HepG2 (cell line): ENCODE results near the gene DRG1.

ENCODE experiments used
- CREB1 ChIP-seq, 2 experiments: fragments of 450-650 bp in 1 of 2; IDR thresholded peaks; 2 replicates each; pipeline ENCODE4 v1.6.1; 2016 to 2017; ENCODE audit warnings: control low read depth in 1 of 2, mild to moderate bottlenecking in 1 of 2, missing compliant biosample characterization in 1 of 2, missing genetic modification characterization in 1 of 2
- CTCF ChIP-seq: sonication (generic); formaldehyde crosslinking; IDR thresholded peaks from 2 replicates; pipeline ENCODE4 v1.5.0; 2020; ENCODE audit warnings: mild to moderate bottlenecking, missing genetic modification reagents, moderate library complexity
- FIP1L1 ChIP-seq: fragments of 200-400 bp; formaldehyde crosslinking; IDR thresholded peaks from 2 replicates; pipeline ENCODE4 v1.6.1; 2018; ENCODE audit warnings: low read depth, mild to moderate bottlenecking, low read length, moderate library complexity, borderline replicate concordance; ENCODE audit not compliant: insufficient read depth
- ISX ChIP-seq: sonication (generic); formaldehyde crosslinking; conservative IDR thresholded peaks from 2 replicates; pipeline ENCODE4 v1.5.0; 2020; ENCODE audit warnings: missing genetic modification reagents
- MAF1 ChIP-seq: sonication (generic); formaldehyde crosslinking; IDR thresholded peaks from 2 replicates; pipeline ENCODE4 v1.5.0; 2020; ENCODE audit warnings: missing genetic modification reagents, borderline replicate concordance
- NFRKB ChIP-seq: fragments of 450-650 bp; IDR thresholded peaks from 2 replicates; pipeline ENCODE4 v1.6.1; 2017
- RAD21 ChIP-seq: fragments of 450-650 bp; formaldehyde crosslinking; IDR thresholded peaks from 2 replicates; pipeline ENCODE4 v1.5.0; 2020; ENCODE audit warnings: mild to moderate bottlenecking
- TAF1 ChIP-seq: sonication (generic); formaldehyde crosslinking; IDR thresholded peaks from 2 replicates; pipeline ENCODE4 v1.4.0; 2020; ENCODE audit warnings: missing genetic modification reagents
- TCF7 ChIP-seq: sonication (generic); IDR thresholded peaks from 2 replicates; pipeline ENCODE4 v1.6.1; 2016; ENCODE audit warnings: antibody characterized with exemption, low read depth
- ZC3H4 ChIP-seq: sonication (generic); formaldehyde crosslinking; IDR thresholded peaks from 2 replicates; pipeline ENCODE4 v1.4.0; 2020; ENCODE audit warnings: missing genetic modification reagents, borderline replicate concordance
- ZNF761 ChIP-seq: sonication (generic); formaldehyde crosslinking; conservative IDR thresholded peaks from 2 replicates; pipeline ENCODE4 v1.4.0; 2020; ENCODE audit warnings: mild to moderate bottlenecking, missing genetic modification reagents
- ZNF766 ChIP-seq: sonication (generic); formaldehyde crosslinking; IDR thresholded peaks from 2 replicates; pipeline ENCODE4 v1.5.0; 2020; ENCODE audit warnings: missing genetic modification reagents, borderline replicate concordance
- ZNF780A ChIP-seq: sonication (generic); formaldehyde crosslinking; IDR thresholded peaks from 2 replicates; pipeline ENCODE4 v1.8.0; 2022; ENCODE audit warnings: mild to moderate bottlenecking, missing genetic modification reagents, moderate library complexity

DNA sequence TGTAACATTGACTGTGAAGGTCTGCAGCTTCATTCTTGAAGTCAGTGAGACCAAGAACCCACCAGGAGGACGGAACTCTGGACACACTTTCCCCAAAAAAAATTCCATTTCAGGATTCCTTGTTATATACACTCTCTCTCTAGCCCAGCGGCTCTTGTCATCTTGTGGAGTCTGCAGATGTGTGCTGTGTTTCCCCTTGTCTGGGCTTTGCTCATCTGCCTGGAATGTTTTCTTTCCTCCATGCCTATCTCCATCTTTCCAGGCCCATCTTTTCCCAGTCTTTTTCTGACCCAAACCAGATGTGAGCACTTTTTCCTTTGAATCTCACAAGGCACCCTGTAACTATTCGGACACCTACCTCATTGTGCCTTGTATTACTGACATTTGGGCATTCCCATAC lies 5.1 kb upstream of the DRG1 start:
- TF ChIP-seq ISX (CRISPR knock-in tag), result no peak
- TF ChIP-seq CTCF (CRISPR knock-in tag), result no peak
- TF ChIP-seq FIP1L1, result no peak
- no peak for TF ChIP-seq ZNF761 (CRISPR knock-in tag)
- no peak for TF ChIP-seq RAD21 (CRISPR knock-in tag)
- no peak for TF ChIP-seq TCF7
- no peak for TF ChIP-seq TAF1 (CRISPR knock-in tag)
- TF ChIP-seq ZC3H4 (CRISPR knock-in tag), result no peak
- TF ChIP-seq CREB1 (IDR thresholded peaks at IDR 0.05), result no peak
- no peak for TF ChIP-seq CREB1 (CRISPR knock-in tag; IDR thresholded peaks at IDR 0.05)
- TF ChIP-seq ZNF766 (CRISPR knock-in tag), result no peak
- TF ChIP-seq MAF1 (CRISPR knock-in tag), result no peak
- no peak for TF ChIP-seq ZNF780A
- TF ChIP-seq NFRKB, result no peak
